ENCODE data around the gene NFIB. TPM values are rescaled to one million over a fixed set of nuclear protein-coding genes. Genes with fewer than 3 reads are reported as not detected.

Gene NFIB
- total RNA-seq, 1 donor from 2014 or later: 99.9 TPM

GRCh38 chr9:14306188-14306587, 7.8 kb downstream of the NFIB start:
- Histone ChIP-seq H3K4me3 (no peak overlapping the region), H3K27me3 (no peaks in the 10 kb centered on the region), H3K4me1 (peaks cover 0 to 26% of the 10 kb centered on the region in 2 donors), H3K9me3 (no peaks in the 10 kb centered on the region), H3K27ac (no peak overlapping the region), H3K36me3 (peaks cover 7 to 24% of the 10 kb centered on the region in 2 donors)
- DNase-seq (ENCODE audit: low spot score in 2 of 2): no peak
- intact Hi-C loops (cut with DNase I): no loop called here
- no peak for TF ChIP-seq CTCF (IDR thresholded peaks at IDR 0.05)

- Histone ChIP-seq H3K27ac (no peak overlapping the region), H3K4me1 (peaks cover 0 to 31% of the 10 kb centered on the region in 2 donors), H3K27me3 (no peaks in the 10 kb centered on the region), H3K36me3 (peaks cover 7 to 24% of the 10 kb centered on the region in 2 donors), H3K4me3 (no peak overlapping the region), H3K9me3 (no peaks in the 10 kb centered on the region)
- intact Hi-C loops (cut with DNase I): no loop called here
- TF ChIP-seq CTCF (IDR thresholded peaks at IDR 0.05): no peak
- no peak for DNase-seq (ENCODE audit: low spot score in 2 of 2)
Measured at GRCh38 chr9:14304259-14304658, 9.7 kb downstream of the NFIB start.

- TF ChIP-seq CTCF (IDR thresholded peaks at IDR 0.05): no peak
- DNase-seq (ENCODE audit: low spot score in 2 of 2): no peak
- no peak overlapping the region for H3K27ac ChIP-seq
- intact Hi-C loops (cut with DNase I): no loop called here
- peaks cover 0 to 35% of the 10 kb centered on the region in 2 donors for H3K4me1 ChIP-seq
- H3K4me3 ChIP-seq: peak overlapping the region in 1 of 2 donors; percentile 3
- no peaks in the 10 kb centered on the region for H3K27me3 ChIP-seq
- peaks cover 7 to 24% of the 10 kb centered on the region in 2 donors for H3K36me3 ChIP-seq
- H3K9me3 ChIP-seq: no peaks in the 10 kb centered on the region
Measured at GRCh38 chr9:14303521-14303920, 10.4 kb downstream of the NFIB start.

GRCh38 chr9:14303100-14303499, 10.8 kb downstream of the NFIB start:
- H3K27me3 ChIP-seq: no peaks in the 10 kb centered on the region
- peak overlapping the region in 1 of 2 donors; percentile 3 for H3K4me3 ChIP-seq
- peaks cover 7 to 24% of the 10 kb centered on the region in 2 donors for H3K36me3 ChIP-seq
- intact Hi-C loops (cut with DNase I): no loop called here
- no peak for TF ChIP-seq CTCF (IDR thresholded peaks at IDR 0.05)
- no peak for DNase-seq (ENCODE audit: low spot score in 2 of 2)
- no peak overlapping the region for H3K27ac ChIP-seq
- peaks cover 0 to 35% of the 10 kb centered on the region in 2 donors for H3K4me1 ChIP-seq
- no peaks in the 10 kb centered on the region for H3K9me3 ChIP-seq

- H3K36me3 ChIP-seq: peaks cover 7 to 24% of the 10 kb centered on the region in 2 donors
- no peaks in the 10 kb centered on the region for H3K27me3 ChIP-seq
- intact Hi-C loops (cut with DNase I): no loop called here
- DNase-seq (ENCODE audit: low spot score in 2 of 2): no peak
- no peak for TF ChIP-seq CTCF (IDR thresholded peaks at IDR 0.05)
- H3K9me3 ChIP-seq: no peaks in the 10 kb centered on the region
- peak overlapping the region in 1 of 2 donors; percentile 36 for H3K27ac ChIP-seq
- peaks cover 0 to 35% of the 10 kb centered on the region in 2 donors for H3K4me1 ChIP-seq
- peak overlapping the region in 1 of 2 donors; percentile 18 for H3K4me3 ChIP-seq
Measured at GRCh38 chr9:14302405-14302804, 11.5 kb downstream of the NFIB start.

GRCh38 chr9:14301583-14302021, 12.3 kb downstream of the NFIB start:
- H3K27ac ChIP-seq: no peak overlapping the region
- no peak for DNase-seq (ENCODE audit: low spot score in 2 of 2)
- H3K4me3 ChIP-seq: peak overlapping the region in 1 of 2 donors; percentile 18
- no peaks in the 10 kb centered on the region for H3K9me3 ChIP-seq
- H3K36me3 ChIP-seq: peaks cover 1 to 16% of the 10 kb centered on the region in 2 donors
- no peak for TF ChIP-seq CTCF (IDR thresholded peaks at IDR 0.05)
- peaks cover 0 to 35% of the 10 kb centered on the region in 2 donors for H3K4me1 ChIP-seq
- intact Hi-C loops (cut with DNase I): no loop called here
- no peaks in the 10 kb centered on the region for H3K27me3 ChIP-seq
